ENCODE measurements around the gene FOSB.

DNA sequence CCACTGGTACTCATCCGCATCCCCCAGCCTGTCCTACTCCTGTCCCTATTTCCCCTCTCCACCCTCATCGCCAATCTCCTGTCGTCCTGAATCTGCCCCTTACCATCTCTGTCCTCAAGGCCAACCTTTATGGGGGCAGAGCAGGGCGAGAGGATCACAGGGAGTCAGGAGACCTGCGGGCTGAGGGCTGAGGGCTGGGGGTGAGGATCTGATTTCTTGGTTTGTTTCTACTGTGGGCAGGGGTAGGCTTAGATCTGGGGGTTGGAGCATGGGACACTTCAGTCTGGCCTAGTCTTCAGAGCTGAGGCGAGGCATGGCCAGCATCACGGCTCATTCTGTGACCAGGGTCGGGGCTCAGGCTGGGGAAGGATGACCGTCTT lies 27.5 kb upstream of the FOSB start:
- TF ChIP-seq, protein P1, sequence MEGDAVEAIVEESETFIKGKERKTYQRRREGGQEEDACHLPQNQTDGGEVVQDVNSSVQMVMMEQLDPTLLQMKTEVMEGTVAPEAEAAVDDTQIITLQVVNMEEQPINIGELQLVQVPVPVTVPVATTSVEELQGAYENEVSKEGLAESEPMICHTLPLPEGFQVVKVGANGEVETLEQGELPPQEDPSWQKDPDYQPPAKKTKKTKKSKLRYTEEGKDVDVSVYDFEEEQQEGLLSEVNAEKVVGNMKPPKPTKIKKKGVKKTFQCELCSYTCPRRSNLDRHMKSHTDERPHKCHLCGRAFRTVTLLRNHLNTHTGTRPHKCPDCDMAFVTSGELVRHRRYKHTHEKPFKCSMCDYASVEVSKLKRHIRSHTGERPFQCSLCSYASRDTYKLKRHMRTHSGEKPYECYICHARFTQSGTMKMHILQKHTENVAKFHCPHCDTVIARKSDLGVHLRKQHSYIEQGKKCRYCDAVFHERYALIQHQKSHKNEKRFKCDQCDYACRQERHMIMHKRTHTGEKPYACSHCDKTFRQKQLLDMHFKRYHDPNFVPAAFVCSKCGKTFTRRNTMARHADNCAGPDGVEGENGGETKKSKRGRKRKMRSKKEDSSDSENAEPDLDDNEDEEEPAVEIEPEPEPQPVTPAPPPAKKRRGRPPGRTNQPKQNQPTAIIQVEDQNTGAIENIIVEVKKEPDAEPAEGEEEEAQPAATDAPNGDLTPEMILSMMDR (IDR thresholded peaks at IDR 0.05), result no peak
- no peak for TF ChIP-seq POLR2A (IDR thresholded peaks at IDR 0.05)

All from sigmoid colon (tissue), 3 donors.